ENCODE data around the gene SPATA31E1.

The SPATA31E1 gene

GRCh38 chr9:87855061-87855460, 27.6 kb upstream of the SPATA31E1 start:
- no peak overlapping the region for H3K4me3 ChIP-seq (ENCODE audit: low read depth, low read length)
- DNase-seq (ENCODE audit: low read depth): no peak
- TF ChIP-seq CTCF (conservative IDR thresholded peaks at IDR 0.05; ENCODE audit: low read depth, low read length): no peak

- no peak for DNase-seq (ENCODE audit: low read depth)
- H3K4me3 ChIP-seq (ENCODE audit: low read depth, low read length): no peak overlapping the region
- TF ChIP-seq CTCF (conservative IDR thresholded peaks at IDR 0.05; ENCODE audit: low read depth, low read length): no peak
These were observed 25.3 kb upstream of the SPATA31E1 start for GRCh38 chr9:87857141-87857947.

GRCh38 chr9:87857948-87858335, 24.7 kb upstream of the SPATA31E1 start:
- TF ChIP-seq CTCF (conservative IDR thresholded peaks at IDR 0.05; ENCODE audit: low read depth, low read length): no peak
- DNase-seq (ENCODE audit: low read depth): no peak
- H3K4me3 ChIP-seq (ENCODE audit: low read depth, low read length): no peak overlapping the region

- no peak overlapping the region for H3K4me3 ChIP-seq (ENCODE audit: low read depth, low read length)
- no peak for DNase-seq (ENCODE audit: low read depth)
- no peak for TF ChIP-seq CTCF (conservative IDR thresholded peaks at IDR 0.05; ENCODE audit: low read depth, low read length)
These were observed 23.5 kb upstream of the SPATA31E1 start for GRCh38 chr9:87859137-87859536.

GRCh38 chr9:87859786-87860185, 22.9 kb upstream of the SPATA31E1 start:
- no peak overlapping the region for H3K4me3 ChIP-seq (ENCODE audit: low read depth, low read length)
- no peak for DNase-seq (ENCODE audit: low read depth)
- TF ChIP-seq CTCF (conservative IDR thresholded peaks at IDR 0.05; ENCODE audit: low read depth, low read length): no peak

- no peak overlapping the region for H3K4me3 ChIP-seq (ENCODE audit: low read depth, low read length)
- DNase-seq (ENCODE audit: low read depth): no peak
- no peak for TF ChIP-seq CTCF (conservative IDR thresholded peaks at IDR 0.05; ENCODE audit: low read depth, low read length)
These were observed 21.3 kb upstream of the SPATA31E1 start for GRCh38 chr9:87861332-87861731.

Data from choroid plexus epithelial cell (primary cell).